Gastroesophageal sphincter (tissue), 4 donors: ENCODE measurements around the gene CHRND. TPM values are rescaled to one million over a fixed set of nuclear protein-coding genes. Genes with fewer than 3 reads are reported as not detected.

Experiments used
- ATAC-seq: fragments of 150-250 bp; one replicate; pipeline ENCODE4 v1.9.1; 2016; ENCODE audit warnings: mild to moderate bottlenecking, moderate library complexity
- H3K27ac ChIP-seq, 4 donors: fragments of 200-600 bp; sonication (generic) in 3 of 4; 1 replicate in 3 of 4; 2 replicates in 1 of 4; pipeline ENCODE4 v1.5.1; 2016 to 2019
- H3K27me3 ChIP-seq: fragments of 200-600 bp; sonication (generic); one replicate; pipeline ENCODE4 v1.5.1; 2019
- H3K36me3 ChIP-seq, 2 donors: fragments of 200-600 bp; sonication (generic); one replicate each; pipeline ENCODE4 v1.5.1; 2019; ENCODE audit warnings: control low read depth in 1 of 2
- H3K4me1 ChIP-seq, 3 donors: fragments of 200-600 bp; sonication (generic); 1 replicate in 2 of 3; 2 replicates in 1 of 3; pipeline ENCODE4 v1.5.1; 2016 to 2019; ENCODE audit warnings: control low read depth in 2 of 3
- H3K4me3 ChIP-seq, 2 donors: fragments of 200-600 bp; sonication (generic); one replicate each; pipeline ENCODE4 v1.5.1; 2019; ENCODE audit warnings: mild to moderate bottlenecking in 1 of 2, moderate library complexity in 1 of 2
- H3K9me3 ChIP-seq, 3 donors: fragments of 200-600 bp; sonication (generic); one replicate each; pipeline ENCODE4 v1.5.1; 2017 to 2019; ENCODE audit warnings: control low read depth in 2 of 3
- CTCF ChIP-seq, 4 experiments: fragments of 200-600 bp in 2 of 4; fragments of 450-650 bp in 2 of 4; sonication (generic) in 1 of 4; IDR thresholded peaks; one replicate each; pipeline ENCODE4 v1.5.1; 2017 to 2019; ENCODE audit warnings: antibody characterized with exemption in 4 of 4, mild to moderate bottlenecking in 2 of 4, moderate library complexity in 2 of 4
- EP300 ChIP-seq: sonication (generic); formaldehyde crosslinking; IDR thresholded peaks from one replicate; pipeline ENCODE4 v1.6.1; 2017; ENCODE audit warnings: antibody characterized with exemption, mild to moderate bottlenecking
- POLR2A ChIP-seq, 2 donors: fragments of 450-650 bp; IDR thresholded peaks; one replicate each; pipeline ENCODE4 v1.6.1; 2017; ENCODE audit warnings: antibody characterized with exemption in 2 of 2, mild to moderate bottlenecking in 2 of 2, moderate library complexity in 1 of 2
- POLR2AphosphoS5 ChIP-seq: sonication (generic); formaldehyde crosslinking; IDR thresholded peaks from one replicate; pipeline ENCODE4 v1.6.1; 2017; ENCODE audit warnings: antibody characterized with exemption
- WGBS, 2 donors: methylation state at CpG; one replicate each; pipeline ENCODE4 v1.1.5; 2018; ENCODE audit warnings: low coverage in 1 of 2; 5-methylcytosine and 5-hydroxymethylcytosine counted together
- total RNA-seq, 4 donors: library from RNA; depleted of rRNA; stranded (reverse); fragments of >200 nt; gene quantifications; one replicate each; pipeline ENCODE4 v1.1.0, GENCODE V29; 2016

Gene CHRND
- total RNA-seq, 4 donors from 2014 or later, result not detected

DNA sequence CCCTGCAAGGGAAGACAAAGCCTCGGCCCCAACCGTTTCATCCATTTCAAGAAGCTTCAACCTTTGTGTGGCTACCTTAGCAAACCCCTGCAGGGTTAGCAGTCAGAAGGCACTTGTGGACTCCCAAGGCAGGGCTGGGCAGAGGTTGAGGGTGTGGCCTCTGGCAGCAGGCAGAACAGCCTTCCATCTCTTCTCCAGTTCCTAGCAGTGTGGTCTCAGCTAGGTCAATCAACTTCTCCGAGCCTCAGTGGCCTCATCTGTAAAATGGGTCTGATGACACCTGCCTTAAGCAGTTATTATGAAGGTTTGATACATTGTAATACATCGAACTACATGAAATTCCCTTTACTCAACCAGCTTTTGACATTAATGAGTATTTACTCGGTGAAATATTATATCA is 12.6 kb upstream of the CHRND start:
- 68 to 81% methylated on average over 3 to 4 of the region's 5 CpGs for WGBS, 2 donors
- Histone ChIP-seq H3K27ac (no peak overlapping the region), H3K27me3 (peaks cover 19% of the 10 kb centered on the region), H3K36me3 (no peaks in the 10 kb centered on the region), H3K4me1 (no peaks in the 10 kb centered on the region), H3K4me3 (no peak overlapping the region), H3K9me3 (no peaks in the 10 kb centered on the region)
- TF ChIP-seq POLR2A (IDR thresholded peaks at IDR 0.05), result no peak
- no peak for TF ChIP-seq EP300
- TF ChIP-seq CTCF (IDR thresholded peaks at IDR 0.05), result no peak
- ATAC-seq, result no peak

GRCh38 chr2:232515639-232516038 is 10.3 kb upstream of the CHRND start:
- TF ChIP-seq CTCF (IDR thresholded peaks at IDR 0.05), result no peak
- no peak for TF ChIP-seq POLR2A (IDR thresholded peaks at IDR 0.05)
- TF ChIP-seq POLR2AphosphoS5, result no peak
- TF ChIP-seq EP300, result no peak
- Histone ChIP-seq H3K9me3 (no peaks in the 10 kb centered on the region), H3K27me3 (peaks cover 42% of the 10 kb centered on the region), H3K27ac (no peak overlapping the region), H3K4me1 (no peaks in the 10 kb centered on the region), H3K4me3 (no peak overlapping the region), H3K36me3 (no peaks in the 10 kb centered on the region)
- ATAC-seq, result no peak
- 94 to 96% methylated on average over 3 to 6 of the region's 7 CpGs for WGBS, 2 donors

GRCh38 chr2:232516551-232516950 is 9.4 kb upstream of the CHRND start:
- ATAC-seq, result no peak
- Histone ChIP-seq H3K27me3 (peaks cover 46% of the 10 kb centered on the region), H3K4me1 (peaks cover 0 to under 1% (median 0%) of the 10 kb centered on the region in 3 donors), H3K27ac (no peak overlapping the region), H3K4me3 (no peak overlapping the region), H3K36me3 (no peaks in the 10 kb centered on the region), H3K9me3 (no peaks in the 10 kb centered on the region)
- no peak for TF ChIP-seq POLR2A (IDR thresholded peaks at IDR 0.05)
- 93 to 100% methylated on average over 1 to 3 of the region's 3 CpGs for WGBS, 2 donors

- no peaks in the 10 kb centered on the region for H3K36me3 ChIP-seq
- no peaks in the 10 kb centered on the region for H3K9me3 ChIP-seq
- no peak for TF ChIP-seq CTCF (IDR thresholded peaks at IDR 0.05)
- no peak for TF ChIP-seq EP300
- no peak for TF ChIP-seq POLR2A (IDR thresholded peaks at IDR 0.05)
- no peak for TF ChIP-seq POLR2AphosphoS5
- ATAC-seq, result no peak
- no peak overlapping the region for H3K4me3 ChIP-seq
- peaks cover 0 to 24% (median 15%) of the 10 kb centered on the region in 3 donors for H3K4me1 ChIP-seq
- peaks cover 55% of the 10 kb centered on the region for H3K27me3 ChIP-seq
- WGBS, 2 donors, result 53 to 74% methylated on average over 3 of the region's 6 CpGs
- H3K27ac ChIP-seq, result no peak overlapping the region
Measured at GRCh38 chr2:232518844-232519243, 7.1 kb upstream of the CHRND start.

GRCh38 chr2:232519581-232520438 is 6.2 kb upstream of the CHRND start, which contains the start of gene PRSS56:
TSS of gene PRSS56 (plus strand) at chr2:232520388. CDS start at chr2:232520599, 211 bp downstream.
- WGBS, 2 donors, result 45% methylated on average over 2 of the region's 19 CpGs; no CpG with 5 or more reads in 1 of the 2 donors
- Histone ChIP-seq H3K4me3 (no peak within 1 kb of the TSS), H3K36me3 (no peaks in the 10 kb centered on the region), H3K9me3 (no peaks in the 10 kb centered on the region), H3K4me1 (peaks cover 0 to 32% (median 18%) of the 10 kb centered on the region in 3 donors), H3K27ac (no peak within 1 kb of the TSS), H3K27me3 (peaks cover 65% of the 10 kb centered on the region)
- no peak for TF ChIP-seq CTCF (IDR thresholded peaks at IDR 0.05)
- TF ChIP-seq POLR2AphosphoS5, result no peak
- no peak for TF ChIP-seq EP300
- no peak for TF ChIP-seq POLR2A (IDR thresholded peaks at IDR 0.05)
- no peak for ATAC-seq
